GM12878 (cell line): ENCODE results near the gene TPRN. TPM values are rescaled to one million over a fixed set of nuclear protein-coding genes. Genes with fewer than 3 reads are reported as not detected.

Experiments
- ATAC-seq: fragments of 200-7000 bp; cut with Tn5 transposase; 3 replicates; pipeline ENCODE4 v1.9.1; 2020; ENCODE audit warnings: mild to moderate bottlenecking, moderate library complexity
- BruUV-seq: library from RNA; stranded (reverse); fragments of 400-500 nt; replicated peaks from 2 replicates; lab custom pipeline; 2021; lab: Mats Ljungman, UMichigan
- CTCF ChIA-PET: fragments of 300-600 bp; sonication (Branson Sonifier 250); formaldehyde crosslinking; extraction: SDS; loops from one replicate; lab custom pipeline; 2021; ENCODE audit warnings: inconsistent platforms; lab: Yijun Ruan, JAX
- POLR2A ChIA-PET: fragments of 350-600 bp; formaldehyde crosslinking; extraction: SDS; loops from one replicate; lab custom pipeline; 2021; ENCODE audit warnings: inconsistent platforms; lab: Charles Lee
- RAD21 ChIA-PET: fragments of 300-600 bp; sonication (Branson Sonifier 250); formaldehyde crosslinking; loops from one replicate; lab custom pipeline; 2023; ENCODE audit warnings: antibody characterized with exemption; ENCODE audit not compliant: unreplicated experiment; lab: Charles Lee
- SMC1A ChIA-PET: fragments of 300-600 bp; sonication (Branson Sonifier 250); formaldehyde crosslinking; loops from one replicate; lab custom pipeline; 2023; ENCODE audit not compliant: unreplicated experiment, uncharacterized antibody; lab: Charles Lee
- DNase-seq: peaks from one replicate; pipeline ENCODE4 v3.0.0-alpha.2; 2011; ENCODE audit warnings: low read depth, low spot score
- FAIRE-seq: peaks from 3 replicates; lab custom pipeline; 2011; peaks lifted over from hg19 to GRCh38; lab: Jason Lieb, UNC
- H2AFZ ChIP-seq: 2 replicates; pipeline ENCODE4 v1.6.0; 2011; ENCODE audit warnings: low read depth, low read length, control low read depth; ENCODE audit not compliant: control insufficient read depth
- H3K27ac ChIP-seq: 2 replicates; pipeline ENCODE4 v1.5.1; 2011; ENCODE audit warnings: control low read depth; ENCODE audit not compliant: control insufficient read depth, insufficient read depth
- H3K27me3 ChIP-seq, 2 experiments: replicated peaks in 1 of 2; 2 replicates each; pipeline versions ENCODE4 v1.6.0 to v1.6.1; 2011; ENCODE audit warnings: low read length in 1 of 2; ENCODE audit not compliant: control insufficient read depth in 2 of 2, insufficient read depth in 2 of 2
- H3K36me3 ChIP-seq, 2 experiments: 2 replicates each; pipeline ENCODE4 v1.5.1; 2011; ENCODE audit warnings: low read length in 1 of 2; ENCODE audit not compliant: control insufficient read depth in 2 of 2, insufficient read depth in 2 of 2
- H3K4me1 ChIP-seq: 2 replicates; pipeline ENCODE4 v1.6.1; 2011; ENCODE audit warnings: mild to moderate bottlenecking, low read length, moderate library complexity, mixed read lengths; ENCODE audit not compliant: control insufficient read depth, insufficient read depth
- H3K4me2 ChIP-seq: 2 replicates; pipeline ENCODE4 v1.6.0; 2011; ENCODE audit warnings: control low read depth; ENCODE audit not compliant: control insufficient read depth, insufficient read depth
- H3K4me3 ChIP-seq: fragments of 200-600 bp; sonication (generic); 2 replicates; pipeline ENCODE4 v1.5.1; 2016
- H3K79me2 ChIP-seq: 2 replicates; pipeline ENCODE4 v1.6.0; 2011; ENCODE audit warnings: low read length; ENCODE audit not compliant: control insufficient read depth, insufficient read depth
- H3K9ac ChIP-seq: 2 replicates; pipeline ENCODE4 v1.8.0; 2011; ENCODE audit warnings: low read length, control low read depth, mixed read lengths; ENCODE audit not compliant: control insufficient read depth, insufficient read depth
- H3K9me3 ChIP-seq: replicated peaks from 3 replicates; pipeline ENCODE4 v1.5.1; 2011; ENCODE audit warnings: mild to moderate bottlenecking, low read length; ENCODE audit not compliant: control insufficient read depth, insufficient read depth
- H4K20me1 ChIP-seq: 2 replicates; pipeline ENCODE4 v1.6.0; 2011; ENCODE audit not compliant: control insufficient read depth, insufficient read depth
- PAX5 ChIP-seq: IDR thresholded peaks from 2 replicates; pipeline ENCODE4 v1.6.1; 2011; ENCODE audit warnings: low read depth, low read length, borderline replicate concordance
- RAD21 ChIP-seq: IDR thresholded peaks from 2 replicates; pipeline ENCODE4 v1.6.1; 2011; ENCODE audit warnings: mild to moderate bottlenecking, low read depth, low read length, moderate library complexity; ENCODE audit not compliant: insufficient read depth
- TCF3 ChIP-seq: IDR thresholded peaks from 2 replicates; pipeline ENCODE4 v1.6.1; 2012; ENCODE audit warnings: low read depth, mild to moderate bottlenecking, low read length, borderline replicate concordance; ENCODE audit not compliant: insufficient read depth
- WGBS: methylation state at CpG from one replicate; pipeline ENCODE4 v1.1.6; 2016; ENCODE audit warnings: low lambda C conversion rate; ENCODE audit not compliant: insufficient replicate concordance, insufficient coverage; ENCODE audit errors: missing lambda C conversion rate; 5-methylcytosine and 5-hydroxymethylcytosine counted together
- in situ Hi-C: fragments of 300-500 bp; cut with MboI; formaldehyde crosslinking; loops from 9 replicates; pipeline ENCODE4 v1.14.3; 2018; ENCODE audit warnings: mixed read lengths
- intact Hi-C: fragments of 100-400 bp; cut with micrococcal nuclease; formaldehyde crosslinking; loops from one replicate; pipeline ENCODE4 v1.14.2; 2022; ENCODE audit not compliant: unreplicated experiment
- polyA plus RNA-seq, 11 experiments: library from polyadenylated mRNA; depleted of rRNA in 4 of 11; unstranded in 6 of 11; stranded (reverse) in 5 of 11; fragments of >200 nt; fragmentation: Nextera tagmentation in 4 of 11; fragmentation: Illumina TruSeq in 1 of 11; extraction: Ambion mirVana in 4 of 11; extraction: Trizol in 1 of 11; gene quantifications; 1 replicate in 1 of 11; 2 replicates in 10 of 11; pipeline versions ENCODE4 v1.2.1 to v1.2.3, GENCODE V29; 2011 to 2016; ENCODE audit warnings: inconsistent platforms in 2 of 11, missing spikeins in 2 of 11, low read depth in 1 of 11
- total RNA-seq, 4 experiments: library from RNA; depleted of rRNA in 3 of 4; stranded (reverse); fragments of >200 nt in 3 of 4; fragmentation: Illumina TruSeq in 1 of 4; extraction: Trizol in 1 of 4; gene quantifications; 2 replicates each; pipeline versions ENCODE4 v1.2.1 to v1.2.3, GENCODE V29; 2013 to 2021
- TF ChIP-seq, protein P1 (sequence below): IDR thresholded peaks from 2 replicates; pipeline ENCODE4 v1.6.1; 2011; ENCODE audit warnings: borderline replicate concordance, low read depth, mild to moderate bottlenecking, moderate library complexity, low read length; ENCODE audit not compliant: insufficient read depth, poor library complexity, severe bottlenecking
- TF ChIP-seq, protein P2 (sequence below): IDR thresholded peaks from 2 replicates; pipeline ENCODE4 v1.6.1; 2012; ENCODE audit warnings: mild to moderate bottlenecking, low read depth, low read length

The TPRN gene
- total and polyA plus RNA-seq, 10 of the 15 experiments (the other 5 are each of a cell fraction or from before 2014, with no cell fraction given), result 0.18 to 19.5 (median 3.1) TPM

DNA sequence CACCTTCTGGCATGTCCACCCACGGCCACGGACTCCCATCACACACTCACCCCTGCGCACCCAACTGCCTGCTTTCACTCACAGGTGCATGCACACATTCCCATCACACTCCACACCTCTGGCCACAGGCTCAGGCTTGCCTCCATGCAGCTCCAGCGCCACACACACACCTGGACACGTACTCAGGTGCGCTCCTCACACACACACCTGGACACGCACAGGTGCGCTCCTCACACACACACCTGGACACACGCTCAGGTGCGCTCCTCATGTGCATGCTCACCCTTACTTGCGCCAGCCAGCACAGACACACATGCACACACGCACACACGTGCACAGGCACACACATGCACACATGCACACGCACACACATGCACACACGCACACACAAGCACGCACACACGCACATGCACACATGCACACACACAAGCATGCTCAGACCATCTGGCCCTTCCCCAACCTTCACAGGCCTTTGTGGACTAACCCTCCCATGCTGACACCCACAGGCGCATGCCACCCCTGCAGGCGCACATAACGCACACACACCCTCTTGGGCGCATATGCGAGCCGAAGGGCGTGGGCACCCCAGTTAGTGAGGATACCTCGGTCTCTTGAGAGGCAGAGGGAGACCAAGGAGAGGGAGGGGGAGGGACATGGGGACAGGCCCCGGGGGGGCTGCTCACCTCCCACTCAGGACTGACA is 53.3 kb downstream of the TPRN start:
- Histone ChIP-seq H3K4me3 (no peak overlapping the region), H3K4me2 (no peak overlapping the region), H4K20me1 (no peaks in the 10 kb centered on the region), H3K9me3 (no peaks in the 10 kb centered on the region), H3K27me3 (no peaks in the 10 kb centered on the region), H3K79me2 (no peaks in the 10 kb centered on the region), H2AFZ (no peak overlapping the region), H3K36me3 (no peaks in the 10 kb centered on the region), H3K9ac (no peak overlapping the region), H3K4me1 (peaks cover 9% of the 10 kb centered on the region; the same call in 1 of the 2 replicates), H3K27ac (no peak overlapping the region)
- BruUV-seq, result no TSS peak
- POLR2A ChIA-PET, result interaction anchor here (1.0 kb wide), 1 partner anchor 17 kb away, joined by 3 read pairs; no protein-coding TSS in a partner anchor
- intact Hi-C loops (no loop called here), in situ Hi-C loops (no loop called here)
- TF ChIP-seq, protein P1, sequence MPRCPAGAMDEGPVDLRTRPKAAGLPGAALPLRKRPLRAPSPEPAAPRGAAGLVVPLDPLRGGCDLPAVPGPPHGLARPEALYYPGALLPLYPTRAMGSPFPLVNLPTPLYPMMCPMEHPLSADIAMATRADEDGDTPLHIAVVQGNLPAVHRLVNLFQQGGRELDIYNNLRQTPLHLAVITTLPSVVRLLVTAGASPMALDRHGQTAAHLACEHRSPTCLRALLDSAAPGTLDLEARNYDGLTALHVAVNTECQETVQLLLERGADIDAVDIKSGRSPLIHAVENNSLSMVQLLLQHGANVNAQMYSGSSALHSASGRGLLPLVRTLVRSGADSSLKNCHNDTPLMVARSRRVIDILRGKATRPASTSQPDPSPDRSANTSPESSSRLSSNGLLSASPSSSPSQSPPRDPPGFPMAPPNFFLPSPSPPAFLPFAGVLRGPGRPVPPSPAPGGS, result peak; percentile 77
- no peak for TF ChIP-seq PAX5
- 0 out of 2 replicates have a peak, but pooled peaks have one; percentile 11 for TF ChIP-seq TCF3
- FAIRE-seq (no peak), DNase-seq (no peak), ATAC-seq (no peak)
- 74% methylated on average over 26 of the region's 26 CpGs for WGBS
- CTCF ChIA-PET, result no interaction called here
- SMC1A ChIA-PET, result no interaction called here
- RAD21 ChIA-PET, result interaction anchor here (0.6 kb wide), 1 partner anchor 13 kb away, joined by 3 read pairs; no protein-coding TSS in a partner anchor

DNA sequence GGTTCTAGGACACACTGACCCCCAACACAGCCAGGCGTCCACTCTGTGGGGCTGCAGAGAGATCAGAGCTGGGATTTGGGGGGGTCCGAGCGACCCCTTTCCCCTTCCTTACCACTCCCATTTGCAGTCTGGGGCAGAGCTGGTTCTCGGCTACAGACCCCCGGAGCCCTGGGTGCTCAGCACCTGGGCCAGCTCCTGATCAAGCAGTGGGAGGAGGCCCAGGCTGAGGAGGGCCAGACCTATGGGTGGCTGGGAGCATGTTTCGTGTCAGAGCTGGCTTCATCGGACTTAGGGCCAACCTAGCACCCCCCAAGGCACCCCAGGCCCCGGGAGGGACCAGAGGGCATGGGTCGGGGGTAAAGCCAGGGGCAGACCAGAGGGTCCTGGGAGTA is 54.0 kb downstream of the TPRN start:
- H2AFZ ChIP-seq, result no peak overlapping the region
- no peaks in the 10 kb centered on the region for H3K36me3 ChIP-seq
- no peaks in the 10 kb centered on the region for H3K9me3 ChIP-seq
- ChIA-PET RAD21 (no interaction called here), SMC1A (no interaction called here), CTCF (no interaction called here), POLR2A (interaction anchor here (0.5 kb wide), 1 partner anchor 61 kb away, joined by 3 read pairs; no protein-coding TSS in a partner anchor)
- FAIRE-seq, result no peak
- in situ Hi-C loops (no loop called here), intact Hi-C loops (no loop called here)
- no peak for DNase-seq
- H3K4me1 ChIP-seq, result peaks cover 6% of the 10 kb centered on the region; the same call in 1 of the 2 replicates
- BruUV-seq, result no TSS peak
- H3K79me2 ChIP-seq, result no peaks in the 10 kb centered on the region
- ATAC-seq, result no peak
- TF ChIP-seq, protein P2, sequence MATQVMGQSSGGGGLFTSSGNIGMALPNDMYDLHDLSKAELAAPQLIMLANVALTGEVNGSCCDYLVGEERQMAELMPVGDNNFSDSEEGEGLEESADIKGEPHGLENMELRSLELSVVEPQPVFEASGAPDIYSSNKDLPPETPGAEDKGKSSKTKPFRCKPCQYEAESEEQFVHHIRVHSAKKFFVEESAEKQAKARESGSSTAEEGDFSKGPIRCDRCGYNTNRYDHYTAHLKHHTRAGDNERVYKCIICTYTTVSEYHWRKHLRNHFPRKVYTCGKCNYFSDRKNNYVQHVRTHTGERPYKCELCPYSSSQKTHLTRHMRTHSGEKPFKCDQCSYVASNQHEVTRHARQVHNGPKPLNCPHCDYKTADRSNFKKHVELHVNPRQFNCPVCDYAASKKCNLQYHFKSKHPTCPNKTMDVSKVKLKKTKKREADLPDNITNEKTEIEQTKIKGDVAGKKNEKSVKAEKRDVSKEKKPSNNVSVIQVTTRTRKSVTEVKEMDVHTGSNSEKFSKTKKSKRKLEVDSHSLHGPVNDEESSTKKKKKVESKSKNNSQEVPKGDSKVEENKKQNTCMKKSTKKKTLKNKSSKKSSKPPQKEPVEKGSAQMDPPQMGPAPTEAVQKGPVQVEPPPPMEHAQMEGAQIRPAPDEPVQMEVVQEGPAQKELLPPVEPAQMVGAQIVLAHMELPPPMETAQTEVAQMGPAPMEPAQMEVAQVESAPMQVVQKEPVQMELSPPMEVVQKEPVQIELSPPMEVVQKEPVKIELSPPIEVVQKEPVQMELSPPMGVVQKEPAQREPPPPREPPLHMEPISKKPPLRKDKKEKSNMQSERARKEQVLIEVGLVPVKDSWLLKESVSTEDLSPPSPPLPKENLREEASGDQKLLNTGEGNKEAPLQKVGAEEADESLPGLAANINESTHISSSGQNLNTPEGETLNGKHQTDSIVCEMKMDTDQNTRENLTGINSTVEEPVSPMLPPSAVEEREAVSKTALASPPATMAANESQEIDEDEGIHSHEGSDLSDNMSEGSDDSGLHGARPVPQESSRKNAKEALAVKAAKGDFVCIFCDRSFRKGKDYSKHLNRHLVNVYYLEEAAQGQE, result peak; percentile 67; the same call in 1 of the 2 replicates
- no peak for TF ChIP-seq RAD21
- no peaks in the 10 kb centered on the region for H4K20me1 ChIP-seq
- H3K4me2 ChIP-seq, result no peak overlapping the region
- no peak overlapping the region for H3K4me3 ChIP-seq
- 53% methylated on average over 8 of the region's 9 CpGs for WGBS
- H3K27me3 ChIP-seq, result no peaks in the 10 kb centered on the region; a peak in 1 of 4 replicates
- no peak overlapping the region for H3K27ac ChIP-seq
- no peak overlapping the region for H3K9ac ChIP-seq
